ENCODE data around the gene SENP5. TPM values are rescaled to one million over a fixed set of nuclear protein-coding genes. Genes with fewer than 3 reads are reported as not detected.

The SENP5 gene
- total and polyA plus RNA-seq, 2 experiments from 2014 or later = 16.9 to 36.2 TPM

DNA sequence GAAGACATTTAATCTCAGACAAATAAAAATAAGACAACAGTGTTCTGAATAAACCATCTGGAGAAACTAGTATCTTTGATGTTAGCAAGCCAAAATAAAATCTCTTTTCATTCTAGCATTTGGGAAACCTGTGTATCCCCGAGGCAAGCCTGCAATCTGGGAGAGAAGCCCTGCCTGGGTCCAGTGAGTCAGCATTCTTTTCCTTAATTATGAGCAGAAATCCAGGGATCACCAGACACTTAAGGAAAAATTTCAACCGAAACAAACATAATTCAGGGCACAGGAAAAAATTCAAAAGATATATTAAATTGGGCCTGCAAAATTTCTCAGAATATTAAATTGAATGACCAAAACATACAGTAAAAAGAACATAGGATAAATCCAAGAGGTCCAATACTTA, 70.4 kb downstream of the SENP5 start:
- H3K27me3 ChIP-seq (replicated peaks; ENCODE audit: insufficient read depth) = no peaks in the 10 kb centered on the region
- H3K9me2 ChIP-seq (ENCODE audit: insufficient read depth) = no peaks in the 10 kb centered on the region
- H4K20me1 ChIP-seq (ENCODE audit: insufficient read depth) = no peaks in the 10 kb centered on the region
- no peak overlapping the region for H2AFZ ChIP-seq
- no peak overlapping the region for H3K4me3 ChIP-seq
- in situ Hi-C loops (cut with MboI) = no loop called here
- WGBS, 2 experiments (ENCODE audit: low coverage in 1 of 2, low lambda C conversion rate in 2 of 2, missing lambda C conversion rate in 2 of 2) = 55 to 62% methylated on average over 2 of the region's 2 CpGs
- H3F3A ChIP-seq (ENCODE audit: insufficient read depth) = peaks cover 56% of the 10 kb centered on the region
- peaks cover 7% of the 10 kb centered on the region for H3K4me1 ChIP-seq (ENCODE audit: insufficient read depth)
- no peak overlapping the region for H3K27ac ChIP-seq
- TF ChIP-seq EZH2phosphoT487 (IDR thresholded peaks at IDR 0.05; ENCODE audit: insufficient read depth, low read depth) (no peak), EZH2 (IDR thresholded peaks at IDR 0.05; ENCODE audit: insufficient read depth, poor library complexity, severe bottlenecking) (no peak)
- H3K9me3 ChIP-seq (ENCODE audit: low read depth) = no peaks in the 10 kb centered on the region
- H3K36me3 ChIP-seq (ENCODE audit: low read depth) = peaks cover 52% of the 10 kb centered on the region
- H3K79me2 ChIP-seq (ENCODE audit: insufficient read depth) = peaks cover 67% of the 10 kb centered on the region
- H3K4me2 ChIP-seq (ENCODE audit: unreplicated experiment) = no peak overlapping the region
- DNase-seq = no peak
- no peak overlapping the region for H3K9ac ChIP-seq

DNA sequence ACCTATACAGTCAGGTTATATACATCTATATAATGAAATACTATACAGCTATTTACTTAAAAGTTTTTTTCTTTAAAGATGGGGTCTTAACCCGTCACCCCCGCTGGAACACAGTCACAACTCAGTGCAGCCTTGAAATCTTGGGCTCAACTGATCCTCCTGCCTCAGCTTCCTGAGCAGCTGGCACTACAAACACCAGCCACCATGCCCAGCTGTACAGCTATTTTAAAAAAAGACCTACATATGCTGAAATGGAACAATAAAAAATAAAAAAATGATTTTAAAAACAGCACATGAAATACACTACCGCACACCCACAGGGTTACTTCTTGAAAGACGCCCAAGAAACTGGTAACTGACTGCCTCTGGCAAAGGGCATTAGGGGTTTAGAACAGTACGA, 70.9 kb downstream of the SENP5 start:
- no peaks in the 10 kb centered on the region for H3K27me3 ChIP-seq (replicated peaks; ENCODE audit: insufficient read depth)
- H3F3A ChIP-seq (ENCODE audit: insufficient read depth) = peaks cover 56% of the 10 kb centered on the region
- H3K9me2 ChIP-seq (ENCODE audit: insufficient read depth) = no peaks in the 10 kb centered on the region
- no peak overlapping the region for H3K4me2 ChIP-seq (ENCODE audit: unreplicated experiment)
- no peak overlapping the region for H3K27ac ChIP-seq
- H3K79me2 ChIP-seq (ENCODE audit: insufficient read depth) = peaks cover 72% of the 10 kb centered on the region
- peaks cover 8% of the 10 kb centered on the region for H3K4me1 ChIP-seq (ENCODE audit: insufficient read depth)
- no peak overlapping the region for H3K4me3 ChIP-seq
- no peak overlapping the region for H3K9ac ChIP-seq
- H3K36me3 ChIP-seq (ENCODE audit: low read depth) = peaks cover 52% of the 10 kb centered on the region
- no peak overlapping the region for H2AFZ ChIP-seq
- TF ChIP-seq EZH2phosphoT487 (IDR thresholded peaks at IDR 0.05; ENCODE audit: insufficient read depth, low read depth) = no peak
- no peak for TF ChIP-seq EZH2 (IDR thresholded peaks at IDR 0.05; ENCODE audit: insufficient read depth, poor library complexity, severe bottlenecking)
- WGBS, 2 experiments (ENCODE audit: low coverage in 1 of 2, low lambda C conversion rate in 2 of 2, missing lambda C conversion rate in 2 of 2) = 96 to 98% methylated on average over 5 of the region's 5 CpGs
- H4K20me1 ChIP-seq (ENCODE audit: insufficient read depth) = no peaks in the 10 kb centered on the region
- no peaks in the 10 kb centered on the region for H3K9me3 ChIP-seq (ENCODE audit: low read depth)
- DNase-seq = no peak
- in situ Hi-C loops (cut with MboI) = no loop called here

DNA sequence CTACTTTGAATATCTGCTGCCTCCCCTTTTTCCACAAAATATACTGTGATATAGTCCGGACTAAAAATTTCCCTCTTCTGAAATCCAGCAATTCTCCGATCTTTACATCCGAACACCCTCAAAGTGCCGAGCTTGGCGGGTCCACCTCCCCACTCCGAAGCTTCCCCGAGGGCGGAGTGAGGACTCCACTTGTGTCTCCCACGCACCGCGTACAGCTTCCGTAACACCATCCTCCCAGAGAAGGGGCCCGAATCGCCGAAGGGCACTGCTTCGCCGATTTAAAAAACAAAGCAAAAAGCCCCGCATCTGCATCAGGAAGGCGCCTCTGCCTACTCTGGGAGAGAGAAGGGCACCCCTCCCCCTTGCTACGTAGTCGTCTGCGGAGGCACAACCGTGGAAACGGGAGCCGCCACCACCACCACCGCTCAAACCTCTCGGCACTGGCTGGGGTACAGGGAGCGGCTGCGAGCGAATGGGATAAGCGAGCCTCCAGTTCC, 74.1 kb downstream of the SENP5 start:
- Histone ChIP-seq H3K27me3 (replicated peaks; ENCODE audit: insufficient read depth) (no peaks in the 10 kb centered on the region), H3K9me3 (ENCODE audit: low read depth) (no peaks in the 10 kb centered on the region), H3K4me3 (peak overlapping the region; percentile 85), H3K9ac (peak overlapping the region; percentile 95), H3K79me2 (ENCODE audit: insufficient read depth) (peaks cover 81% of the 10 kb centered on the region), H2AFZ (peak overlapping the region; percentile 81), H3K9me2 (ENCODE audit: insufficient read depth) (no peaks in the 10 kb centered on the region), H3K4me1 (ENCODE audit: insufficient read depth) (peaks cover 12% of the 10 kb centered on the region), H3K4me2 (ENCODE audit: unreplicated experiment) (peak overlapping the region; percentile 80), H3F3A (ENCODE audit: insufficient read depth) (peaks cover 28% of the 10 kb centered on the region), H3K36me3 (ENCODE audit: low read depth) (peaks cover 28% of the 10 kb centered on the region), H3K27ac (peak overlapping the region; percentile 95), H4K20me1 (ENCODE audit: insufficient read depth) (no peaks in the 10 kb centered on the region)
- in situ Hi-C loops (cut with MboI) = no loop called here
- DNase-seq = peak; percentile 86
- WGBS, 2 experiments (ENCODE audit: low coverage in 1 of 2, low lambda C conversion rate in 2 of 2, missing lambda C conversion rate in 2 of 2) = 1% methylated on average over 21 to 31 of the region's 31 CpGs
- no peak for TF ChIP-seq EZH2phosphoT487 (IDR thresholded peaks at IDR 0.05; ENCODE audit: insufficient read depth, low read depth)
- no peak for TF ChIP-seq EZH2 (IDR thresholded peaks at IDR 0.05; ENCODE audit: insufficient read depth, poor library complexity, severe bottlenecking)

DNA sequence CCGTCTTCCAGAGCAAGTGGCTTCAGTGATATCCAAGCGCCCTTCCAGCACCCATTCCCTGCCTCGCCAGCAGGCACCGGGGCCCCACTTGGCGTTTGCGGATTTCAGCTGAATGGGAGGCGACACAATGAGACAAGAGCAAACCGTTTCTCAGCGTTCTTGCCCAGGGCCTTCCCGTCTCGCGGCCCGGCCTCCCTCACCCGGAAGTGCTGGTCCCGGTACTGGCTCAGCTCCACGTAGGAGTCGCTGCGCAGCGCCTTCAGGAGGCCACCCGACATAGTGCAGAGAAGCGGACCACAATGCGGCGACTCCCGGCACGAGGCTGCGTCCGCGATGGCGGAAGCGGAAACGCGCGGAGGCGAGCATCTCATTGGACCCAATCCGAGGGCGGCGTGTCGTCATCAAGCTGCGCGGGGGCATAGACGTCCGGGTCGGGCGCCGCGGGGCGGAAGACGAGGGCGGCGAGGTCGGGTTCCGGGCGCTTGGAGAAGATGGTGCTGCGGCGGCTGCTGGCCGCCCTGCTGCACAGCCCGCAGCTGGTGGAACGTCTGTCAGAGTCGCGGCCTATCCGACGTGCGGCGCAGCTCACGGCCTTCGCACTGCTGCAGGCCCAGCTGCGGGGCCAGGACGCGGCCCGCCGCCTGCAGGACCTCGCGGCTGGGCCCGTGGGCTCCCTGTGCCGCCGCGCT, 74.7 kb downstream of the SENP5 start, which contains the start of gene NCBP2:
Gene NCBP2 (minus strand): TSS at position 303 of the 689 bp plus-strand sequence. CDS start 25 bp downstream, at position 278.
- peak; percentile 99 for DNase-seq
- peak within 1 kb of the TSS; percentile 88 for H3K4me2 ChIP-seq (ENCODE audit: unreplicated experiment)
- WGBS, 2 experiments (ENCODE audit: low coverage in 1 of 2, low lambda C conversion rate in 2 of 2, missing lambda C conversion rate in 2 of 2) = 1 to 2% methylated on average over 70 to 77 of the region's 77 CpGs
- peaks cover 12% of the 10 kb centered on the region for H3K4me1 ChIP-seq (ENCODE audit: insufficient read depth)
- in situ Hi-C loops (cut with MboI) = no loop called here
- no peaks in the 10 kb centered on the region for H3K9me2 ChIP-seq (ENCODE audit: insufficient read depth)
- H3K9me3 ChIP-seq (ENCODE audit: low read depth) = no peaks in the 10 kb centered on the region
- H3K9ac ChIP-seq = peak within 1 kb of the TSS; percentile 95
- peak within 1 kb of the TSS; percentile 95 for H3K27ac ChIP-seq
- peaks cover 22% of the 10 kb centered on the region for H3F3A ChIP-seq (ENCODE audit: insufficient read depth)
- peak within 1 kb of the TSS; percentile 85 for H3K4me3 ChIP-seq
- no peak for TF ChIP-seq EZH2phosphoT487 (IDR thresholded peaks at IDR 0.05; ENCODE audit: insufficient read depth, low read depth)
- TF ChIP-seq EZH2 (IDR thresholded peaks at IDR 0.05; ENCODE audit: insufficient read depth, poor library complexity, severe bottlenecking) = no peak
- H3K27me3 ChIP-seq (replicated peaks; ENCODE audit: insufficient read depth) = no peaks in the 10 kb centered on the region
- H4K20me1 ChIP-seq (ENCODE audit: insufficient read depth) = no peaks in the 10 kb centered on the region
- H3K36me3 ChIP-seq (ENCODE audit: low read depth) = peaks cover 22% of the 10 kb centered on the region
- peak within 1 kb of the TSS; percentile 81 for H2AFZ ChIP-seq
- H3K79me2 ChIP-seq (ENCODE audit: insufficient read depth) = peaks cover 76% of the 10 kb centered on the region

All from GM23248 (cell line).